CD4-positive, CD25-positive, alpha-beta regulatory T cell (primary cell): Measurements from ENCODE around the gene CYSLTR1. TPM values are rescaled to one million over a fixed set of nuclear protein-coding genes. Genes with fewer than 3 reads are reported as not detected.

Experiments used
- polyA plus RNA-seq, 4 donors: library from polyadenylated mRNA; unstranded; fragments of 300-500 nt; fragmentation: Illumina TruSeq; gene quantifications; one replicate each; pipeline ENCODE4 v1.2.3, GENCODE V29; 2021
- total RNA-seq: library from RNA; stranded (reverse); gene quantifications from one replicate; pipeline ENCODE4 v1.2.3, GENCODE V29; 2022

The CYSLTR1 gene
- total and polyA plus RNA-seq, 5 donors from 2014 or later = 3.0 to 7.2 (median 3.3) TPM

Other genes with a start within 250 kb of the CYSLTR1 start
- 254 TPM for gene PGK1, start 223.4 kb downstream of the CYSLTR1 start, total RNA-seq
- gene PGK1, start 223.4 kb downstream of the CYSLTR1 start, polyA plus RNA-seq = 100 to 1,000 TPM; 422 to 490 (median 457) TPM
- gene TAF9B, start 188.0 kb downstream of the CYSLTR1 start, total RNA-seq = 13.9 TPM
- gene TAF9B, start 188.0 kb downstream of the CYSLTR1 start, polyA plus RNA-seq = 10 to 100 TPM; 32.4 to 39.1 (median 37.5) TPM